ENCODE results near the gene GNB1. TPM values are rescaled to one million over a fixed set of nuclear protein-coding genes. Genes with fewer than 3 reads are reported as not detected.

The GNB1 gene
- total and polyA plus RNA-seq, 9 of the 15 experiments (the other 6 are each of a cell fraction or from before 2014, with no cell fraction given) = 34.3 to 388 (median 114) TPM

DNA sequence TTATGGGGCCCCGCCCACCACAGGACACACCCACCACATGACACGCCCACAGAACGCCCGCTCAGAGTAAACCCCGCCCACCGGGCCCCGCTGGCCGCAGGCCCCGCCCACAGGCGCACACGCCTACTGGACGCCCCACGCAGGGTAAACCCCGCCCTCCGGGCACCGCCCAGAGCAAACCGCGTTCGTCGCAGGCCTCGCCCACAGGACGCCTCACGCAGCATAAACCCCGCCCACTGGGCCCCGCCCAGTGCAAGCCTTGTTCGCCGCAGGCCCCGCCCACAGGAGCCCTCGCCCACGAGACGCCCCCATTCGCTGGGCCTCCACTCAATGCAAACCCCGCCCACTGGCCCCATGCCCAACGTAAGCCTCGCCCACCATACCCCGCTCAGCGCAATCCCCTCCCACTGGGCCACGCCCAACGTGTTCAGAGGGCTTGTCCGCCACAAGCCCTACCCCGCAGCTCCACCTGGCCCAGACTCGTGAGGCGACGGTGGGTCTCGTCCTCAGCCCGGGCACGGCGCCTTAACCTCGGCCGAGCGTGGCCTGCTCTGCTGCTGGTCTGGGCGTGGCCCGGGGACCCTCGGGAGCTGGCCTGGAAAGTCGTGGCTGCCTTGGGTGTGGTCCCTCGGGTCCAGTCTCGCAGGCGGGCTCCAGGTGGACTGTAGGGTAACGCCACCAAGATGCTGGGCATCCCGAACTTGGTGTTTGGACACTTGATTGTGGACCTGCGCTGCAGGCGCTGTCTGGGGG, 28.6 kb upstream of the GNB1 start (continued):
- TF ChIP-seq, protein P1, sequence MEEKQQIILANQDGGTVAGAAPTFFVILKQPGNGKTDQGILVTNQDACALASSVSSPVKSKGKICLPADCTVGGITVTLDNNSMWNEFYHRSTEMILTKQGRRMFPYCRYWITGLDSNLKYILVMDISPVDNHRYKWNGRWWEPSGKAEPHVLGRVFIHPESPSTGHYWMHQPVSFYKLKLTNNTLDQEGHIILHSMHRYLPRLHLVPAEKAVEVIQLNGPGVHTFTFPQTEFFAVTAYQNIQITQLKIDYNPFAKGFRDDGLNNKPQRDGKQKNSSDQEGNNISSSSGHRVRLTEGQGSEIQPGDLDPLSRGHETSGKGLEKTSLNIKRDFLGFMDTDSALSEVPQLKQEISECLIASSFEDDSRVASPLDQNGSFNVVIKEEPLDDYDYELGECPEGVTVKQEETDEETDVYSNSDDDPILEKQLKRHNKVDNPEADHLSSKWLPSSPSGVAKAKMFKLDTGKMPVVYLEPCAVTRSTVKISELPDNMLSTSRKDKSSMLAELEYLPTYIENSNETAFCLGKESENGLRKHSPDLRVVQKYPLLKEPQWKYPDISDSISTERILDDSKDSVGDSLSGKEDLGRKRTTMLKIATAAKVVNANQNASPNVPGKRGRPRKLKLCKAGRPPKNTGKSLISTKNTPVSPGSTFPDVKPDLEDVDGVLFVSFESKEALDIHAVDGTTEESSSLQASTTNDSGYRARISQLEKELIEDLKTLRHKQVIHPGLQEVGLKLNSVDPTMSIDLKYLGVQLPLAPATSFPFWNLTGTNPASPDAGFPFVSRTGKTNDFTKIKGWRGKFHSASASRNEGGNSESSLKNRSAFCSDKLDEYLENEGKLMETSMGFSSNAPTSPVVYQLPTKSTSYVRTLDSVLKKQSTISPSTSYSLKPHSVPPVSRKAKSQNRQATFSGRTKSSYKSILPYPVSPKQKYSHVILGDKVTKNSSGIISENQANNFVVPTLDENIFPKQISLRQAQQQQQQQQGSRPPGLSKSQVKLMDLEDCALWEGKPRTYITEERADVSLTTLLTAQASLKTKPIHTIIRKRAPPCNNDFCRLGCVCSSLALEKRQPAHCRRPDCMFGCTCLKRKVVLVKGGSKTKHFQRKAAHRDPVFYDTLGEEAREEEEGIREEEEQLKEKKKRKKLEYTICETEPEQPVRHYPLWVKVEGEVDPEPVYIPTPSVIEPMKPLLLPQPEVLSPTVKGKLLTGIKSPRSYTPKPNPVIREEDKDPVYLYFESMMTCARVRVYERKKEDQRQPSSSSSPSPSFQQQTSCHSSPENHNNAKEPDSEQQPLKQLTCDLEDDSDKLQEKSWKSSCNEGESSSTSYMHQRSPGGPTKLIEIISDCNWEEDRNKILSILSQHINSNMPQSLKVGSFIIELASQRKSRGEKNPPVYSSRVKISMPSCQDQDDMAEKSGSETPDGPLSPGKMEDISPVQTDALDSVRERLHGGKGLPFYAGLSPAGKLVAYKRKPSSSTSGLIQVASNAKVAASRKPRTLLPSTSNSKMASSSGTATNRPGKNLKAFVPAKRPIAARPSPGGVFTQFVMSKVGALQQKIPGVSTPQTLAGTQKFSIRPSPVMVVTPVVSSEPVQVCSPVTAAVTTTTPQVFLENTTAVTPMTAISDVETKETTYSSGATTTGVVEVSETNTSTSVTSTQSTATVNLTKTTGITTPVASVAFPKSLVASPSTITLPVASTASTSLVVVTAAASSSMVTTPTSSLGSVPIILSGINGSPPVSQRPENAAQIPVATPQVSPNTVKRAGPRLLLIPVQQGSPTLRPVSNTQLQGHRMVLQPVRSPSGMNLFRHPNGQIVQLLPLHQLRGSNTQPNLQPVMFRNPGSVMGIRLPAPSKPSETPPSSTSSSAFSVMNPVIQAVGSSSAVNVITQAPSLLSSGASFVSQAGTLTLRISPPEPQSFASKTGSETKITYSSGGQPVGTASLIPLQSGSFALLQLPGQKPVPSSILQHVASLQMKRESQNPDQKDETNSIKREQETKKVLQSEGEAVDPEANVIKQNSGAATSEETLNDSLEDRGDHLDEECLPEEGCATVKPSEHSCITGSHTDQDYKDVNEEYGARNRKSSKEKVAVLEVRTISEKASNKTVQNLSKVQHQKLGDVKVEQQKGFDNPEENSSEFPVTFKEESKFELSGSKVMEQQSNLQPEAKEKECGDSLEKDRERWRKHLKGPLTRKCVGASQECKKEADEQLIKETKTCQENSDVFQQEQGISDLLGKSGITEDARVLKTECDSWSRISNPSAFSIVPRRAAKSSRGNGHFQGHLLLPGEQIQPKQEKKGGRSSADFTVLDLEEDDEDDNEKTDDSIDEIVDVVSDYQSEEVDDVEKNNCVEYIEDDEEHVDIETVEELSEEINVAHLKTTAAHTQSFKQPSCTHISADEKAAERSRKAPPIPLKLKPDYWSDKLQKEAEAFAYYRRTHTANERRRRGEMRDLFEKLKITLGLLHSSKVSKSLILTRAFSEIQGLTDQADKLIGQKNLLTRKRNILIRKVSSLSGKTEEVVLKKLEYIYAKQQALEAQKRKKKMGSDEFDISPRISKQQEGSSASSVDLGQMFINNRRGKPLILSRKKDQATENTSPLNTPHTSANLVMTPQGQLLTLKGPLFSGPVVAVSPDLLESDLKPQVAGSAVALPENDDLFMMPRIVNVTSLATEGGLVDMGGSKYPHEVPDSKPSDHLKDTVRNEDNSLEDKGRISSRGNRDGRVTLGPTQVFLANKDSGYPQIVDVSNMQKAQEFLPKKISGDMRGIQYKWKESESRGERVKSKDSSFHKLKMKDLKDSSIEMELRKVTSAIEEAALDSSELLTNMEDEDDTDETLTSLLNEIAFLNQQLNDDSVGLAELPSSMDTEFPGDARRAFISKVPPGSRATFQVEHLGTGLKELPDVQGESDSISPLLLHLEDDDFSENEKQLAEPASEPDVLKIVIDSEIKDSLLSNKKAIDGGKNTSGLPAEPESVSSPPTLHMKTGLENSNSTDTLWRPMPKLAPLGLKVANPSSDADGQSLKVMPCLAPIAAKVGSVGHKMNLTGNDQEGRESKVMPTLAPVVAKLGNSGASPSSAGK (IDR thresholded peaks at IDR 0.05) = no peak; the same call in 1 of the 2 replicates
- TF ChIP-seq BHLHE40 (IDR thresholded peaks at IDR 0.05; ENCODE audit: low read length) = peak; percentile 49
- no peak for TF ChIP-seq POLR3G (IDR thresholded peaks at IDR 0.05; ENCODE audit: extremely low read depth, insufficient read length, insufficient replicate concordance)
- TF ChIP-seq FUS (optimal IDR thresholded peaks at IDR 0.05; ENCODE audit: low read depth, low read length) = no peak
- peak; percentile 97 for TF ChIP-seq HDGF (IDR thresholded peaks at IDR 0.05)
- TF ChIP-seq NBN (IDR thresholded peaks at IDR 0.05; ENCODE audit: low read depth) = no peak
- TF ChIP-seq, protein P2, sequence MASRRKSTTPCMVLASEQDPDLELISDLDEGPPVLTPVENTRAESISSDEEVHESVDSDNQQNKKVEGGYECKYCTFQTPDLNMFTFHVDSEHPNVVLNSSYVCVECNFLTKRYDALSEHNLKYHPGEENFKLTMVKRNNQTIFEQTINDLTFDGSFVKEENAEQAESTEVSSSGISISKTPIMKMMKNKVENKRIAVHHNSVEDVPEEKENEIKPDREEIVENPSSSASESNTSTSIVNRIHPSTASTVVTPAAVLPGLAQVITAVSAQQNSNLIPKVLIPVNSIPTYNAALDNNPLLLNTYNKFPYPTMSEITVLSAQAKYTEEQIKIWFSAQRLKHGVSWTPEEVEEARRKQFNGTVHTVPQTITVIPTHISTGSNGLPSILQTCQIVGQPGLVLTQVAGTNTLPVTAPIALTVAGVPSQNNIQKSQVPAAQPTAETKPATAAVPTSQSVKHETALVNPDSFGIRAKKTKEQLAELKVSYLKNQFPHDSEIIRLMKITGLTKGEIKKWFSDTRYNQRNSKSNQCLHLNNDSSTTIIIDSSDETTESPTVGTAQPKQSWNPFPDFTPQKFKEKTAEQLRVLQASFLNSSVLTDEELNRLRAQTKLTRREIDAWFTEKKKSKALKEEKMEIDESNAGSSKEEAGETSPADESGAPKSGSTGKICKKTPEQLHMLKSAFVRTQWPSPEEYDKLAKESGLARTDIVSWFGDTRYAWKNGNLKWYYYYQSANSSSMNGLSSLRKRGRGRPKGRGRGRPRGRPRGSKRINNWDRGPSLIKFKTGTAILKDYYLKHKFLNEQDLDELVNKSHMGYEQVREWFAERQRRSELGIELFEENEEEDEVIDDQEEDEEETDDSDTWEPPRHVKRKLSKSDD (conservative IDR thresholded peaks at IDR 0.05; ENCODE audit: low read length) = no peak
- no peak for TF ChIP-seq SOX6 (IDR thresholded peaks at IDR 0.05)
- no peak for TF ChIP-seq ZNF184 (CRISPR knock-in tag; IDR thresholded peaks at IDR 0.05)
- no peak for TF ChIP-seq CBX2 (IDR thresholded peaks at IDR 0.05; ENCODE audit: insufficient read depth, low read length, poor library complexity, severe bottlenecking)
- TF ChIP-seq FOS (IDR thresholded peaks at IDR 0.05; ENCODE audit: extremely low read depth, insufficient read length) = no peak
- TF ChIP-seq, protein P3, sequence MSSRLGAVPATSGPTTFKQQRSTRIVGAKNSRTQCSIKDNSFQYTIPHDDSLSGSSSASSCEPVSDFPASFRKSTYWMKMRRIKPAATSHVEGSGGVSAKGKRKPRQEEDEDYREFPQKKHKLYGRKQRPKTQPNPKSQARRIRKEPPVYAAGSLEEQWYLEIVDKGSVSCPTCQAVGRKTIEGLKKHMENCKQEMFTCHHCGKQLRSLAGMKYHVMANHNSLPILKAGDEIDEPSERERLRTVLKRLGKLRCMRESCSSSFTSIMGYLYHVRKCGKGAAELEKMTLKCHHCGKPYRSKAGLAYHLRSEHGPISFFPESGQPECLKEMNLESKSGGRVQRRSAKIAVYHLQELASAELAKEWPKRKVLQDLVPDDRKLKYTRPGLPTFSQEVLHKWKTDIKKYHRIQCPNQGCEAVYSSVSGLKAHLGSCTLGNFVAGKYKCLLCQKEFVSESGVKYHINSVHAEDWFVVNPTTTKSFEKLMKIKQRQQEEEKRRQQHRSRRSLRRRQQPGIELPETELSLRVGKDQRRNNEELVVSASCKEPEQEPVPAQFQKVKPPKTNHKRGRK (tag; IDR thresholded peaks at IDR 0.05) = no peak
- no peak for TF ChIP-seq ZFPM2 (CRISPR knock-in tag; IDR thresholded peaks at IDR 0.05)
